NCI-H460 (cell line): ENCODE data around the gene RGS18. TPM values are rescaled to one million over a fixed set of nuclear protein-coding genes. Genes with fewer than 3 reads are reported as not detected.
"Not testable (repeated sequence)": the region's sequence is repeated elsewhere in the genome, so short reads cannot be mapped to it uniquely, and the experiment has no call there.

Source experiments
- DNase-seq: peaks from one replicate; pipeline ENCODE4 v3.0.0-alpha.2; 2016; ENCODE audit warnings: low read depth; ENCODE audit errors: extremely low read depth
- polyA plus RNA-seq: library from polyadenylated mRNA; depleted of rRNA; stranded (reverse); fragments of >200 nt; gene quantifications from 2 replicates; pipeline ENCODE4 v1.2.3, GENCODE V29; 2014; cell fraction: nucleus; rRNA removed
- total RNA-seq: library from RNA; depleted of rRNA; stranded (reverse); fragments of >200 nt; shearing (Covaris generic); gene quantifications from 2 replicates; pipeline ENCODE4 v1.2.3, GENCODE V29; 2014; rRNA removed

RGS18 gene, protein sequence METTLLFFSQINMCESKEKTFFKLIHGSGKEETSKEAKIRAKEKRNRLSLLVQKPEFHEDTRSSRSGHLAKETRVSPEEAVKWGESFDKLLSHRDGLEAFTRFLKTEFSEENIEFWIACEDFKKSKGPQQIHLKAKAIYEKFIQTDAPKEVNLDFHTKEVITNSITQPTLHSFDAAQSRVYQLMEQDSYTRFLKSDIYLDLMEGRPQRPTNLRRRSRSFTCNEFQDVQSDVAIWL
- not detected in 2 replicates for total RNA-seq
- not detected in 2 replicates for polyA plus RNA-seq

DNA sequence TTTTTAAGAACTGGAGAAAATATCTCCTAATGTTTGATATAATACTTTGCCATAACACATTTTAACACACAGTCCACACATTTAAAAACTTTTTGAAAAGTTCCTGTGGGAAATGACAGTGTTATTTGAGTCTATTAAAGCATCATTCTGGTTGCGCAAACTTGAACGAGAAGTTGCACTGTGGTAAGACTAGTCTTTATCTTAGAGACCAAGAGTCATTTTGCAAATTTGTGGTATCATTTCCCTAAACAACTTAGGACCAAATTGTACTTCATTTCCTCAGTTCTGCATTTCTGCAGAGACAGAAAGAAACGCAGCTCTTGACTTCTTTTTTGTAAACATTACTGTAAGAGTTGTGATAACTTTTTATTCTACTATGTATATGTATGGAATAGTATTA, at the start of gene RGS18:
TSS of gene RGS18 (plus strand) at position 282 of the 400 bp plus-strand sequence. CDS start 176 bp downstream, outside the sequence.
- no peak for DNase-seq

- DNase-seq: no peak
These were observed 48.7 kb upstream of the RGS18 start for GRCh38 chr1:192109576-192109975.

- DNase-seq: no peak
These were observed 43.3 kb upstream of the RGS18 start for GRCh38 chr1:192115000-192115399.

GRCh38 chr1:192118881-192119405, 39.3 kb upstream of the RGS18 start:
- no peak for DNase-seq

GRCh38 chr1:192119701-192120100, 38.6 kb upstream of the RGS18 start:
- no peak for DNase-seq

DNA sequence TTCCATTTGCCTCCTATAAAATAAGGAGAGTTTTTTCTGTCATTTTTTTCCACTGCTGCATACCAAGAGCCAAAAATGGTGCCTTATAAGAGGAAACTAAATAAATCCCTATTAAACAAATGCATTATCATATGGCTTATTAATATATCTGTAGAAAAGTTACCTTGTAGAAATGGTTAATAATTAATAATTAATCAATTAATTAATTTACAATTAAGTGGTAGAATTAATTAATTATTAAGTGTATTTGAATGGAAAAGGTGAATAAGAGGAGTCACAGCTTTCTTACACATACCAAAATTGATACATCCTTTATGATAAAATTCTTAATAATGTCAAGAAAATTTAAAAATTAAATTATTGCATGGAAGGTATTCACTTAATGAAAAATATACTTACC, 35.6 kb upstream of the RGS18 start:
- DNase-seq: no peak

- DNase-seq: no peak
These were observed 35.0 kb upstream of the RGS18 start for GRCh38 chr1:192123212-192123611.

DNA sequence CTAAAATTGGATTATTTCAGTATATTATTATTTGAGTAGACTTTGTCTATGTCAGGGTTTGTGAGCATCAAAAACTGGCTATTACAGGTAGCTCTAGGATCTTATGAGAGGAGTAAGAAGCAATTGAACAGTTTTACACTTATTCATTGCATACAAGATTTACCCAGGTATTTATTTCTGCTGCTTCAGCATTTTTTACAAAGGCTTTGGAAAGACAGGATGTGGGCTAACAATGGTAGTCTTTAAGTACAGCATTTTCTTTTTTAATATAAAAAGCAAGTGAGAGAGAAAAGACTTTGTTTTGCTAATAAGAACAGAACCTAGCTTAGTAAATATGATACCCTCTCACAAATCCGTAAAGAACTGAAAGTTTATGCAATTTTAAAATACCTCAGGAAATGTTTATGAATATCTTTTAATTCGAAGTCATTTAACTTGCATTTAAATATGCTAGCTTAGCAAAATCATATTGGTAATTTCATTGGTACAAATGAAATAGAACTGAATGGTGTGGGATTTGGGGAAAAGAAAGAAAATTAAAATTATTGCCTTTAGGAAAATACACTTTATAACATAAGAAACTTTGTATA, 32.1 kb upstream of the RGS18 start:
- DNase-seq: no peak

DNA sequence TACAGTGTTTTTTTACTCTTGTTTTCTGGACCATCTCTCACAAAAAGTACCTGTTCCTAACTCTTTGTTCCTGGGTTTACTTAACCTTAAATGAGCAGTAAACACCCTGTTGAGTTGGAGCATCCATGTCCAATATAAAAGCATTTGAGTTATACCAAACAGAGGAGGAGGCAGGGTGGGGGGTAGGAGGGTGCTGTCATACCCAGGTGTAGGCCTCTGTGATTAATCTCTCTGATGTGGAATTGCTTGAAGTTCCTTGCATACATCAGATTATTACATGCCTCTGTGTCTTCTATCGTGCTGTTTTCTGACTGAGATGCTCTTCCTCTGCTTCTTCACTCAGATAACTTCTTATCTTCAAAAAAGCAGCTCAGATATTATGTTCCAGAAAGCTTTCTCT, 28.1 kb upstream of the RGS18 start:
- no peak for DNase-seq

GRCh38 chr1:192130865-192131264, 27.4 kb upstream of the RGS18 start:
- DNase-seq: not testable (repeated sequence)

DNA sequence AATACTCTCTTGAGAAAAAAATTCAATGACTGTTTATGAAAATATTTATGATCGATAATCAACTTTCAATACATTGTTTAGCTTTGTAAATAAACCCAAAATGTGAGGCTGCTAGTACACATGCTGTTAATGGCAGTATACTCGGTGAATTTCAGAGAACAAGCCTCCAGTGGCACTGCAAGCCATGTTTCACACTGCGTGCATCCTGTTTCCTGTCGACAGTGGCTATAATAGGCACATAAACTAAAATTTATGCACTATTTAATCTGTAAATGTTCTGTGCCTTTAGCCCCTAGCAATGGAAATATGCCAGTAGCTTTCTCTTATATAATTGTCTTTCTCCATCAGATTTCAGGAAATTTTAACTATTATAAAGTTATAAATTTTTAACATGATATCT, 26.3 kb upstream of the RGS18 start:
- no peak for DNase-seq

DNA sequence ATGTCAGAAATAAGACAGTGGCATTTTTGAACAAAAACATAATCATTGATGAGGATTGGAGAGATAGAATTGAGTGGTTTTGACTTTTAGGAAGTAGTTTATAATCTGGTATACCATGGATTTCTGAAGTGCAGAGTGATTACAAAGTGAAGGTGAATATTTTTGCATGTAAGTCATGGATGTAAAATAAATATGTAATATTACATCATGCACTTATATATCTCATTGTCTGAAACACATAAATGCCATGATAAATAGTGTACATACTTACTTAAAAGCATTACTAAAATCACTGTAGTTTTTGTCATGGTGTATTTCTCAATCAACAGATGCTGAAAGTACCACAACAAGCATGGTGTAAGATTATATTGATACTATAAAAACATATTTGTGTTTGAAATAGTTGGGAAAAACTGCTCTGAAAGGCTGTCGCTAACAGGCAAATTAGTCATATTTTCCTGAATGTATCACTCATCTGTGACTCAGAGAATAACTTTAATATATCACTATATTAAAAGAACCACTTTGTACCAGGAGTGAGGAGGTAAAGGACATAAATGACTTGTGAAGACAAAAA, 24.8 kb upstream of the RGS18 start:
- no peak for DNase-seq

GRCh38 chr1:192140382-192140781, 17.9 kb upstream of the RGS18 start:
- no peak for DNase-seq

DNA sequence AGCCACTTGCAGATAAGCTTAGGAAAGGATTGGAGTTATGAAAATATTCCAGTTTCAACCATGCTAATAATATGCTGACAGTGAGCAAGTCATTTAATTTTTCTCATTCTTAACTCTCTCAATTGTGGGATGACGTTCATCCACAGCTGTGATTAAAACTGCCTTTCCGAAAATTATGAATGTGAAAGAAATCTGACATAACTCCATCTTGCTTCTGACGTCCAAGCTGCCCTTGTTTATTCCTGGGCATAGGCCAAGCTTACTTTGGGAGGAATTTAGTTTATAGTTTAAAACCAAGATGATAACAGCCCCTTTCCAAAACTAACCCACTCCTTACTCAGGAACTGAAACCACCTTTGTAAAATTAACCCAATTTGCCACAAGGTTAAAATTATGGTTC, 11.0 kb upstream of the RGS18 start:
- DNase-seq: no peak

GRCh38 chr1:192147696-192148095, 10.6 kb upstream of the RGS18 start:
- DNase-seq: no peak

DNA sequence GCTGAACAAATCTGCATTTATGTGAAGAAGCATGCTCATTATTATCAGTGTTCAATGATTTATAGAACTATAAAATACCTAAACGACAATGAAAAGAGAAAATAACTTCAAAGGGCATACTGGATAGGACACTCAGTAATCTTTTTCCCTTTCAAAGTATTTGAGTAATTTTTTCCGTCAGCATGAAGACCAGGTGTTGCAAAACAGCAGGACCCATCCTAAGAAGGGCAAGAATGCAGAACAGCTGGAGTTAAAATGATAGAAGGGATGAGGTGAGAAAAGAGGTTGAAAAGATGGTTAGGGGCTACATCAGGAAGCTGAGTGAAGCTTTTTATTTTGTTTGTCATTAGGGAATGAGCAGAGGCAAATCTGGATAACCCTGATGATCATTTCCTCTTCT, 7.1 kb upstream of the RGS18 start:
- peak; percentile 12 for DNase-seq

DNA sequence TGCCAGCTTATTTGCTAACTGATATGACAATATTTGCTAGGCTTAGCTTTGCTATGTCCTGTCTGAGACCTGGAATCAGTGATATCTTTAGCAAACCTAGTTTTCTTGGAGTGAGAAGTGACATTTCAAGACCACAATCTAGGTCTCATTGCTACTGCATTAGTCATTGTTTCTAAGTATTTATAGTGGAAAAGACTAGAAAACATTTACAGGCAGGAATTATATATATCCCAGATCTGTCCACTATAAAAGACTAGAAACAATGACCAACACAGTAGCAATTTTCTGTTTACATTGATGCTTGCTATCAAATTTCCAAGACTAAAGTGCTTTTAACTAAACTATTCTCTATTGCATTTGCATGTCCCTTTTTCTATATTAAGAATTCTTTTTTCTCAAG, 5.0 kb upstream of the RGS18 start:
- DNase-seq: no peak

GRCh38 chr1:192157067-192157466, 1.2 kb upstream of the RGS18 start:
- no peak for DNase-seq

DNA sequence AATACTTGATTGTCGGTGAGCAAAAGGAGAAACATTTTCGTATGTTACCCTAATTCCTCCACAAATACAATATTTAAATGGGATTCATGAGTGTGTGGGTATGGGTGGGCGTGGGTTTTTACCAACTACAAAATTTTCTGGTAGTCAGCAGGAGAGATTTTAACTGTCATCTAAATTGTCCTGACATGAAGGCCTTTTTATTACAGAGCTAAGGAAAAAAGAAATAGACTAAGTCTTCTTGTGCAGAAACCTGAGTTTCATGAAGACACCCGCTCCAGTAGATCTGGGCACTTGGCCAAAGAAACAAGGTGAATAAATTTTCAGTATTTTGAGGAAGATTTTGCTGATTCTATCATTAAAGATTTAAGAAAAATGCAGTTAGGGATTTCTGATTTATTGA, 752 bp downstream of the RGS18 start:
- no peak for DNase-seq

GRCh38 chr1:192159781-192160180, 1.5 kb downstream of the RGS18 start:
- no peak for DNase-seq

GRCh38 chr1:192160196-192160595, 1.9 kb downstream of the RGS18 start:
- DNase-seq: no peak

DNA sequence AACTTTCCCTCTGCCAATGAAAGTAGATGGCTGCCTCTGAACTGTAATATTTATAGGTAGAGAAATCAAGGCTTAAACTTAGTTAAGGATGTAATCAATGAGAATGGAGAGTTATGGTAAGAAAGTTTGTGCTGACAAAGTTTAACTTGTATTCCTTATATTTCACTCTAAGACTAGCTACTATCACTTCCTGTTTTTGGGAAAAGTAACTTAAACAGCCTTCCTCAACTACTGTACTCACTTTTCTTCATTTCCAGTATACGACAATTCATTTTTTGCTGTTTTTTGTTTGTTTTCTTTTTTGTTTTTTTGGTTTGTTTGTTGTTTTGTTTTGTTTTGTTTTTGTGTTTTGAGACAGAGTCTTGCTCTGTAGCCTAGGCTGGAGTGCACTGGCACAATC, 3.7 kb downstream of the RGS18 start:
- no peak for DNase-seq
